CD14-positive monocyte (primary cell): ENCODE data around the gene SLC4A8. TPM values are rescaled to one million over a fixed set of nuclear protein-coding genes. Genes with fewer than 3 reads are reported as not detected.

ENCODE experiments used
- DNase-seq, 3 donors: peaks; one replicate each; pipeline ENCODE4 v3.0.0-alpha.2; 2011 to 2022
- H2AFZ ChIP-seq: 2 replicates; pipeline ENCODE4 v1.6.0; 2012; ENCODE audit warnings: mild to moderate bottlenecking, low read depth, low read length, inconsistent platforms; ENCODE audit not compliant: insufficient read depth, poor library complexity, severe bottlenecking
- H3K27ac ChIP-seq, 2 donors: 1 replicate in 1 of 2; 2 replicates in 1 of 2; pipeline ENCODE4 v1.5.1; 2012 to 2013; ENCODE audit warnings: low read length in 2 of 2, control low read depth in 1 of 2, inconsistent platforms in 1 of 2, low read depth in 1 of 2, mild to moderate bottlenecking in 1 of 2
- H3K27me3 ChIP-seq, 2 donors: one replicate each; pipeline versions ENCODE4 v1.6.0 to v1.6.1; 2011 to 2013; ENCODE audit warnings: low read length in 2 of 2; ENCODE audit not compliant: control insufficient read depth in 2 of 2, insufficient read depth in 2 of 2
- H3K36me3 ChIP-seq, 2 donors: replicated peaks in 1 of 2; 1 replicate in 1 of 2; 2 replicates in 1 of 2; pipeline versions ENCODE4 v1.5.1 to v1.6.1; 2012 to 2013; ENCODE audit warnings: low read length in 2 of 2, control low read depth in 1 of 2, inconsistent platforms in 1 of 2, mild to moderate bottlenecking in 1 of 2; ENCODE audit not compliant: insufficient read depth in 2 of 2, control insufficient read depth in 1 of 2
- H3K4me1 ChIP-seq, 2 donors: 1 replicate in 1 of 2; 2 replicates in 1 of 2; pipeline versions ENCODE4 v1.5.1 to v1.6.1; 2012 to 2013; ENCODE audit warnings: low read length in 2 of 2, control low read depth in 1 of 2, inconsistent platforms in 1 of 2, mild to moderate bottlenecking in 1 of 2, moderate library complexity in 1 of 2; ENCODE audit not compliant: insufficient read depth in 2 of 2, control insufficient read depth in 1 of 2
- H3K4me2 ChIP-seq: replicated peaks from 2 replicates; pipeline ENCODE3; 2012; ENCODE audit warnings: low read length, moderate library complexity, mild to moderate bottlenecking; ENCODE audit not compliant: poor library complexity, severe bottlenecking; ENCODE audit errors: extremely low read depth
- H3K4me3 ChIP-seq, 3 experiments: fragments of 200-600 bp in 1 of 3; sonication (generic) in 1 of 3; replicated peaks in 1 of 3; 1 replicate in 2 of 3; 2 replicates in 1 of 3; pipeline ENCODE4 v1.5.1; 2011 to 2013; ENCODE audit warnings: low read length in 3 of 3, mild to moderate bottlenecking in 3 of 3, control low read depth in 2 of 3, low read depth in 2 of 3, inconsistent platforms in 1 of 3, moderate library complexity in 1 of 3
- H3K79me2 ChIP-seq: 2 replicates; pipeline ENCODE4 v1.6.0; 2012; ENCODE audit warnings: mild to moderate bottlenecking, control low read depth, inconsistent platforms, low read length, moderate library complexity; ENCODE audit not compliant: insufficient read depth
- H3K9ac ChIP-seq: 2 replicates; pipeline ENCODE4 v1.6.0; 2017; ENCODE audit warnings: low read length, mild to moderate bottlenecking; ENCODE audit not compliant: insufficient read depth, poor library complexity, severe bottlenecking
- H3K9me3 ChIP-seq, 2 donors: replicated peaks in 1 of 2; 1 replicate in 1 of 2; 2 replicates in 1 of 2; pipeline versions ENCODE4 v1.5.1 to v1.6.1; 2012 to 2013; ENCODE audit warnings: low read length in 2 of 2, control low read depth in 1 of 2; ENCODE audit not compliant: control insufficient read depth in 1 of 2, insufficient read depth in 1 of 2
- H4K20me1 ChIP-seq: 2 replicates; pipeline ENCODE4 v1.6.0; 2012; ENCODE audit warnings: mild to moderate bottlenecking, low read length, control low read depth, moderate library complexity; ENCODE audit not compliant: insufficient read depth
- H3K27ac Mint-ChIP-seq, 7 donors: one replicate each; pipeline ENCODE4 v1.8.0; 2020; ENCODE audit warnings: mild to moderate bottlenecking in 7 of 7, mixed read lengths in 7 of 7, moderate library complexity in 6 of 7, inconsistent platforms in 2 of 7
- H3K27me3 Mint-ChIP-seq, 3 donors: one replicate each; pipeline ENCODE4 v1.8.0; 2021 to 2022; ENCODE audit warnings: low read depth in 3 of 3, mild to moderate bottlenecking in 3 of 3, mixed read lengths in 3 of 3, moderate library complexity in 3 of 3, inconsistent platforms in 1 of 3
- H3K36me3 Mint-ChIP-seq, 2 donors: one replicate each; pipeline ENCODE4 v1.8.0; 2020; ENCODE audit warnings: mixed read lengths in 2 of 2, inconsistent platforms in 1 of 2, mild to moderate bottlenecking in 1 of 2
- H3K4me1 Mint-ChIP-seq: one replicate; pipeline ENCODE4 v1.8.0; 2020; ENCODE audit warnings: mild to moderate bottlenecking, mixed read lengths
- H3K4me3 Mint-ChIP-seq, 2 donors: one replicate each; pipeline ENCODE4 v1.8.0; 2020; ENCODE audit warnings: mild to moderate bottlenecking in 2 of 2, mixed read lengths in 2 of 2, moderate library complexity in 1 of 2
- H3K9me3 Mint-ChIP-seq, 7 donors: one replicate each; pipeline ENCODE4 v1.8.0; 2020 to 2022; ENCODE audit warnings: mixed read lengths in 7 of 7, mild to moderate bottlenecking in 6 of 7, moderate library complexity in 6 of 7, inconsistent platforms in 2 of 7
- CTCF ChIP-seq: fragments of 200-600 bp; IDR thresholded peaks from one replicate; pipeline ENCODE4 v1.8.0; 2022; ENCODE audit warnings: antibody characterized with exemption, mild to moderate bottlenecking
- WGBS: methylation state at CpG from one replicate; pipeline ENCODE4 v1.1.5; 2013; ENCODE audit warnings: missing lambda C conversion rate; ENCODE audit not compliant: insufficient coverage; 5-methylcytosine and 5-hydroxymethylcytosine counted together
- intact Hi-C, 2 donors: fragments of 100-400 bp; cut with micrococcal nuclease; formaldehyde crosslinking; loops; one replicate each; pipeline versions ENCODE4 v1.15.0 to v1.15.1; 2023
- polyA plus RNA-seq, 3 donors: library from polyadenylated mRNA; depleted of rRNA in 1 of 3; unstranded in 2 of 3; stranded (reverse) in 1 of 3; fragments of 300-500 nt in 2 of 3; fragments of >200 nt in 1 of 3; fragmentation: Illumina TruSeq in 2 of 3; gene quantifications; 1 replicate in 2 of 3; 2 replicates in 1 of 3; pipeline ENCODE4 v1.2.3, GENCODE V29; 2012 to 2021

The SLC4A8 gene
- polyA plus RNA-seq, 3 donors = 1.9 to 5.4 (median 2.3) TPM

- no peak overlapping the region for H3K27ac ChIP-seq
- no peaks in the 10 kb centered on the region for H3K4me1 ChIP-seq
- Mint-ChIP-seq H3K4me1 (no peaks in the 10 kb centered on the region), H3K4me3 (no peak overlapping the region), H3K27me3 (peaks cover 2 to 5% (median 3%) of the 10 kb centered on the region in 3 donors), H3K27ac (no peak overlapping the region), H3K36me3 (peaks cover 0 to 1% of the 10 kb centered on the region in 2 donors), H3K9me3 (no peaks in the 10 kb centered on the region)
- H3K36me3 ChIP-seq = no peaks in the 10 kb centered on the region
- WGBS = 95% methylated on average over 2 of the region's 6 CpGs
- H3K27me3 ChIP-seq = no peaks in the 10 kb centered on the region
- intact Hi-C loops = no loop called here
- no peak for DNase-seq
- H3K9me3 ChIP-seq = no peaks in the 10 kb centered on the region
- H2AFZ ChIP-seq = no peak overlapping the region
- no peak overlapping the region for H3K4me2 ChIP-seq
- H3K9ac ChIP-seq = no peak overlapping the region
- no peaks in the 10 kb centered on the region for H3K79me2 ChIP-seq
- no peaks in the 10 kb centered on the region for H4K20me1 ChIP-seq
- H3K4me3 ChIP-seq = no peak overlapping the region
- TF ChIP-seq CTCF = no peak
Observed at GRCh38 chr12:51505360-51506105, 80.9 kb downstream of the SLC4A8 start.

- H3K36me3 Mint-ChIP-seq = peaks cover 0 to 1% of the 10 kb centered on the region in 2 donors
- H3K4me3 Mint-ChIP-seq = no peak overlapping the region
- H3K4me3 ChIP-seq = no peak overlapping the region
- no peaks in the 10 kb centered on the region for H3K79me2 ChIP-seq
- H3K27me3 ChIP-seq = no peaks in the 10 kb centered on the region
- H3K27ac Mint-ChIP-seq = no peak overlapping the region
- H3K9me3 ChIP-seq = no peaks in the 10 kb centered on the region
- peaks cover 0 to 3% (median 2%) of the 10 kb centered on the region in 3 donors for H3K27me3 Mint-ChIP-seq
- H3K9me3 Mint-ChIP-seq = peaks cover 0 to 2% (median 0%) of the 10 kb centered on the region in 7 donors
- no peak for TF ChIP-seq CTCF
- H2AFZ ChIP-seq = no peak overlapping the region
- no peak overlapping the region for H3K27ac ChIP-seq
- H3K4me2 ChIP-seq = no peak overlapping the region
- H3K9ac ChIP-seq = no peak overlapping the region
- no peaks in the 10 kb centered on the region for H3K4me1 Mint-ChIP-seq
- H3K36me3 ChIP-seq = no peaks in the 10 kb centered on the region
- H4K20me1 ChIP-seq = no peaks in the 10 kb centered on the region
- 82% methylated on average over 3 of the region's 6 CpGs for WGBS
- intact Hi-C loops = no loop called here
- no peaks in the 10 kb centered on the region for H3K4me1 ChIP-seq
- DNase-seq = no peak
Observed at GRCh38 chr12:51507178-51507577, 82.5 kb downstream of the SLC4A8 start.
